Endothelial cell of umbilical vein (primary cell): Measurements from ENCODE around the gene DAW1. TPM values are rescaled to one million over a fixed set of nuclear protein-coding genes. Genes with fewer than 3 reads are reported as not detected.

Experiments
- BruUV-seq: library from RNA; stranded (reverse); fragments of 400-500 nt; replicated peaks from 2 replicates; lab custom pipeline; 2021; lab: Mats Ljungman, UMichigan
- CTCF ChIA-PET: fragments of 300-600, 350-600 bp; sonication (Branson Sonifier 250); formaldehyde crosslinking; loops from one replicate; lab custom pipeline; 2021; ENCODE audit warnings: antibody characterized with exemption, inconsistent platforms; lab: Charles Lee
- POLR2A ChIA-PET: fragments of 300-600, 350-600 bp; sonication (Branson Sonifier 250); formaldehyde crosslinking; loops from one replicate; lab custom pipeline; 2021; ENCODE audit warnings: antibody characterized with exemption, inconsistent platforms; lab: Charles Lee
- DNase-seq: peaks from one replicate; pipeline ENCODE4 v3.0.0-alpha.2; 2011; ENCODE audit warnings: low read depth, low spot score
- FAIRE-seq: peaks from 2 replicates; lab custom pipeline; 2011; peaks lifted over from hg19 to GRCh38; lab: Jason Lieb, UNC
- H2AFZ ChIP-seq: 2 replicates; pipeline ENCODE4 v1.6.0; 2012; ENCODE audit warnings: low read depth, low read length, control low read depth, inconsistent platforms
- H3K27ac ChIP-seq: 2 replicates; pipeline ENCODE4 v1.5.1; 2011; ENCODE audit warnings: low read depth, mild to moderate bottlenecking, control low read depth, low read length, moderate library complexity; ENCODE audit not compliant: insufficient read depth
- H3K27me3 ChIP-seq, 2 experiments: 2 replicates each; pipeline versions ENCODE4 v1.6.0 to v1.6.1; 2011; ENCODE audit warnings: low read length in 2 of 2, mixed read lengths in 1 of 2; ENCODE audit not compliant: control insufficient read depth in 2 of 2, insufficient read depth in 2 of 2
- H3K36me3 ChIP-seq, 2 experiments: 2 replicates in 1 of 2; 3 replicates in 1 of 2; pipeline ENCODE4 v1.5.1; 2011; ENCODE audit warnings: low read length in 2 of 2, mild to moderate bottlenecking in 1 of 2, moderate library complexity in 1 of 2; ENCODE audit not compliant: control insufficient read depth in 2 of 2, insufficient read depth in 2 of 2; ENCODE audit errors: extremely low read depth in 1 of 2
- H3K4me1 ChIP-seq: 3 replicates; pipeline ENCODE4 v1.5.1; 2011; ENCODE audit warnings: mild to moderate bottlenecking, low read length; ENCODE audit not compliant: control insufficient read depth, insufficient read depth; ENCODE audit errors: extremely low read depth
- H3K4me2 ChIP-seq: 2 replicates; pipeline ENCODE4 v1.6.1; 2011; ENCODE audit warnings: low read length, control low read depth, mixed read lengths; ENCODE audit not compliant: insufficient read depth
- H3K4me3 ChIP-seq, 3 experiments: fragments of 200-600 bp in 1 of 3; sonication (generic), shearing (Covaris generic) in 1 of 3; replicated peaks in 1 of 3; 2 replicates each; pipeline ENCODE4 v1.5.1; 2011 to 2016; ENCODE audit warnings: control low read depth in 3 of 3, low read length in 3 of 3, mild to moderate bottlenecking in 2 of 3, inconsistent platforms in 1 of 3, low read depth in 1 of 3, moderate library complexity in 1 of 3; ENCODE audit not compliant: insufficient read depth in 1 of 3
- H3K79me2 ChIP-seq: 2 replicates; pipeline ENCODE4 v1.6.0; 2012; ENCODE audit warnings: low read length, inconsistent platforms; ENCODE audit not compliant: control insufficient read depth, insufficient read depth
- H3K9ac ChIP-seq: replicated peaks from 2 replicates; pipeline ENCODE3; 2011; ENCODE audit warnings: low read length, control low read depth; ENCODE audit not compliant: insufficient read depth; ENCODE audit errors: extremely low read depth
- H3K9me1 ChIP-seq: replicated peaks from 3 replicates; pipeline ENCODE4 v1.6.0; 2011; ENCODE audit warnings: mild to moderate bottlenecking, low read length; ENCODE audit not compliant: control insufficient read depth, insufficient read depth; ENCODE audit errors: extremely low read depth
- H3K9me3 ChIP-seq: replicated peaks from 2 replicates; pipeline ENCODE4 v1.5.1; 2012; ENCODE audit warnings: low read length, inconsistent platforms; ENCODE audit not compliant: control insufficient read depth, insufficient read depth
- H4K20me1 ChIP-seq: replicated peaks from 2 replicates; pipeline ENCODE3; 2011; ENCODE audit warnings: mild to moderate bottlenecking, low read length; ENCODE audit not compliant: control insufficient read depth, insufficient read depth; ENCODE audit errors: extremely low read depth
- CTCF ChIP-seq, 2 donors: IDR thresholded peaks; 1 replicate in 1 of 2; 2 replicates in 1 of 2; pipeline ENCODE4 v1.5.1; 2011; ENCODE audit warnings: low read length in 2 of 2, mild to moderate bottlenecking in 2 of 2, moderate library complexity in 2 of 2, control low read depth in 1 of 2, inconsistent platforms in 1 of 2, low read depth in 1 of 2; ENCODE audit not compliant: insufficient read depth in 1 of 2; ENCODE audit errors: extremely low read depth in 1 of 2
- EZH2 ChIP-seq: IDR thresholded peaks from 2 replicates; pipeline ENCODE4 v1.6.1; 2012; ENCODE audit warnings: borderline replicate concordance, low read depth, mild to moderate bottlenecking, moderate library complexity, low read length, inconsistent platforms; ENCODE audit not compliant: severe bottlenecking
- FOS ChIP-seq: IDR thresholded peaks from 2 replicates; pipeline ENCODE4 v1.6.1; 2011; ENCODE audit warnings: mild to moderate bottlenecking, low read length, moderate library complexity, borderline replicate concordance; ENCODE audit not compliant: insufficient read depth
- GATA2 ChIP-seq: IDR thresholded peaks from 2 replicates; pipeline ENCODE4 v1.7.0; 2011; ENCODE audit warnings: low read depth, mild to moderate bottlenecking, moderate library complexity, mixed read lengths, low read length; ENCODE audit not compliant: insufficient read length, insufficient read depth
- MYC ChIP-seq: IDR thresholded peaks from one replicate; pipeline ENCODE4 v1.6.1; 2011; ENCODE audit warnings: mild to moderate bottlenecking, low read depth, low read length
- POLR2A ChIP-seq: IDR thresholded peaks from 2 replicates; pipeline ENCODE4 v1.6.1; 2012; ENCODE audit warnings: low read depth, mild to moderate bottlenecking, control low read depth, low read length
- POLR2AphosphoS5 ChIP-seq: IDR thresholded peaks from 2 replicates; pipeline ENCODE4 v1.6.1; 2012; ENCODE audit warnings: low read depth, mild to moderate bottlenecking, control low read depth, low read length, moderate library complexity; ENCODE audit not compliant: insufficient read depth
- dilution Hi-C: fragments of 300-500 bp; cut with MboI; formaldehyde crosslinking; loops from one replicate; pipeline ENCODE4 v1.15.0; 2019; ENCODE audit warnings: low sequenced_read_pairs; ENCODE audit not compliant: extremely low pct_ligation_motif_present
- intact Hi-C: fragments of 100-400 bp; cut with micrococcal nuclease; formaldehyde crosslinking; loops from one replicate; pipeline ENCODE4 v1.10.0; 2022
- polyA plus RNA-seq, 4 experiments: library from polyadenylated mRNA; depleted of rRNA in 3 of 4; stranded (reverse) in 3 of 4; unstranded in 1 of 4; fragments of >200 nt; gene quantifications; 2 replicates each; pipeline versions ENCODE4 v1.2.1 to v1.2.3, GENCODE V29; 2011 to 2012; ENCODE audit warnings: missing spikeins in 1 of 4
- total RNA-seq: library from RNA; stranded (reverse); gene quantifications from 2 replicates; pipeline ENCODE4 v1.2.3, GENCODE V29; 2021
- TF ChIP-seq, protein P1 (sequence below): IDR thresholded peaks from 2 replicates; pipeline ENCODE4 v1.6.1; 2011; ENCODE audit not compliant: insufficient read depth, insufficient read length

Gene DAW1
- total and polyA plus RNA-seq, 2 donors (not counting 3 experiments of a cell fraction or from before 2014, with no cell fraction given): 1.2 to 2.0 TPM

DNA sequence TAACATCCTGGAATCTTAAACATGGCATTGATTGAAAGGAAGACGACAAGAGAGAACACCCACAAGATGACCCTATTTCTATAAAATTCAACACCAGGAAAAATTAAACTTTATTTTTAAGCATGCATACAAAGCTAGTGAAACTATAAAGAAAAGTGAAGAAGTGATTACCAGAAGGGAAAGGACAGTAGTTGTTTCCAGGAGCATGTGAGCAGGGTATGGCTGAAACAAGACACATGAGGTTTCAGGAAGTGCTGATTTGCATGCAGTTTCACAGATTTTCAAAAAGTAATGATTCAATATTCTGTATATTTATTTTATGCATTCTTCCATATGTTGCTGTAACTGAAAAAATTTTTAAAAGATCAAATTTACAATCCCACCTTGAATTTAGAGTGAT lies 24.6 kb upstream of the DAW1 start:
- dilution Hi-C loops (no loop called here), intact Hi-C loops (no loop called here)
- no peaks in the 10 kb centered on the region for H3K9me1 ChIP-seq
- H3K9ac ChIP-seq: no peak overlapping the region
- ChIA-PET POLR2A (no interaction called here), CTCF (interaction anchor here (1.3 to 2.9 kb wide), 2 partner anchors 14 to 15 kb away, joined by 3 to 10 read pairs; no protein-coding TSS in a partner anchor)
- no peaks in the 10 kb centered on the region for H4K20me1 ChIP-seq
- FAIRE-seq: no peak
- no peaks in the 10 kb centered on the region for H3K9me3 ChIP-seq
- no peaks in the 10 kb centered on the region for H3K36me3 ChIP-seq
- TF ChIP-seq POLR2AphosphoS5 (no peak), FOS (no peak), MYC (no peak)
- no peak overlapping the region for H3K27ac ChIP-seq
- no peaks in the 10 kb centered on the region for H3K4me1 ChIP-seq
- no peak for DNase-seq
- H3K4me3 ChIP-seq: no peak overlapping the region
- H3K27me3 ChIP-seq: no peaks in the 10 kb centered on the region
- no TSS peak for BruUV-seq
- H3K4me2 ChIP-seq: no peak overlapping the region
- no peaks in the 10 kb centered on the region for H3K79me2 ChIP-seq
- no peak overlapping the region for H2AFZ ChIP-seq

- H3K36me3 ChIP-seq: no peaks in the 10 kb centered on the region
- POLR2A ChIA-PET: no interaction called here
- no peak overlapping the region for H3K4me3 ChIP-seq
- no peaks in the 10 kb centered on the region for H3K9me3 ChIP-seq
- FAIRE-seq: no peak
- H4K20me1 ChIP-seq: no peaks in the 10 kb centered on the region
- no peaks in the 10 kb centered on the region for H3K27me3 ChIP-seq
- no peaks in the 10 kb centered on the region for H3K79me2 ChIP-seq
- H3K9me1 ChIP-seq: no peaks in the 10 kb centered on the region
- intact Hi-C loops: no loop called here
- H3K9ac ChIP-seq: no peak overlapping the region
- BruUV-seq: no TSS peak
- no peak overlapping the region for H3K27ac ChIP-seq
- CTCF ChIA-PET: interaction anchor here (1.3 kb wide), 1 partner anchor 13 kb away, joined by 3 read pairs; no protein-coding TSS in a partner anchor
- H2AFZ ChIP-seq: peak overlapping the region; percentile 10
- H3K4me2 ChIP-seq: no peak overlapping the region
- TF ChIP-seq GATA2 (no peak), FOS (no peak), CTCF (IDR thresholded peaks at IDR 0.05; ENCODE audit: extremely low read depth in 1 of 2, insufficient read depth in 1 of 2, low read depth in 1 of 2, low read length in 2 of 2) (no peak), POLR2AphosphoS5 (no peak), POLR2A (no peak), EZH2 (no peak), MYC (no peak)
- TF ChIP-seq, protein P1, sequence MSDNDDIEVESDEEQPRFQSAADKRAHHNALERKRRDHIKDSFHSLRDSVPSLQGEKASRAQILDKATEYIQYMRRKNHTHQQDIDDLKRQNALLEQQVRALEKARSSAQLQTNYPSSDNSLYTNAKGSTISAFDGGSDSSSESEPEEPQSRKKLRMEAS: no peak
- no peak for DNase-seq
- H3K4me1 ChIP-seq: no peaks in the 10 kb centered on the region
- dilution Hi-C loops: no loop called here
These were observed 23.3 kb upstream of the DAW1 start for GRCh38 chr2:227848146-227848545.
